DOHH2 (cell line): Measurements from ENCODE around the gene C2orf74.
"Not testable (repeated sequence)": the region's sequence is repeated elsewhere in the genome, so short reads cannot be mapped to it uniquely, and the experiment has no call there.

Experiments
- H3F3A ChIP-seq: fragments of 200-600 bp; sonication (generic), shearing (Covaris generic); 2 replicates; pipeline ENCODE4 v1.6.0; 2016; ENCODE audit warnings: antibody characterized with exemption, mild to moderate bottlenecking; ENCODE audit not compliant: control insufficient read depth, insufficient read depth
- H3K27ac ChIP-seq: fragments of 200-600 bp; sonication (generic); 2 replicates; pipeline ENCODE4 v1.5.1; 2014; ENCODE audit warnings: low read depth, mild to moderate bottlenecking, low read length, moderate library complexity
- H3K27me3 ChIP-seq: fragments of 200-600 bp; sonication (generic); 2 replicates; pipeline ENCODE4 v1.6.1; 2014; ENCODE audit warnings: mild to moderate bottlenecking, low read length, mixed read lengths; ENCODE audit not compliant: control insufficient read depth
- H3K36me3 ChIP-seq: fragments of 200-600 bp; sonication (generic); 2 replicates; pipeline ENCODE4 v1.6.1; 2014; ENCODE audit warnings: mild to moderate bottlenecking, low read length, moderate library complexity, mixed read lengths; ENCODE audit not compliant: control insufficient read depth
- H3K4me1 ChIP-seq: fragments of 200-600 bp; sonication (generic); 2 replicates; pipeline ENCODE4 v1.6.1; 2014; ENCODE audit warnings: mild to moderate bottlenecking, low read length, mixed read lengths; ENCODE audit not compliant: control insufficient read depth
- H3K4me2 ChIP-seq: fragments of 200-600 bp; sonication (generic); 2 replicates; pipeline ENCODE4 v1.6.0; 2014; ENCODE audit warnings: mild to moderate bottlenecking, low read length, moderate library complexity
- H3K4me3 ChIP-seq: fragments of 200-600 bp; sonication (generic); 2 replicates; pipeline ENCODE4 v1.5.1; 2014; ENCODE audit warnings: mild to moderate bottlenecking, low read length, mixed read lengths
- H3K79me2 ChIP-seq: fragments of 200-600 bp; sonication (generic); 2 replicates; pipeline ENCODE4 v1.6.1; 2014; ENCODE audit warnings: mild to moderate bottlenecking, low read length, mixed read lengths; ENCODE audit not compliant: control insufficient read depth
- H3K9me2 ChIP-seq: fragments of 200-600 bp; sonication (generic); replicated peaks from 2 replicates; pipeline ENCODE4 v1.6.1; 2014; ENCODE audit warnings: mild to moderate bottlenecking, low read length, mixed read lengths; ENCODE audit not compliant: control insufficient read depth
- H3K9me3 ChIP-seq: fragments of 200-600 bp; sonication (generic); 2 replicates; pipeline ENCODE4 v1.6.1; 2014; ENCODE audit warnings: antibody characterized with exemption, low read length, mixed read lengths; ENCODE audit not compliant: control insufficient read depth, insufficient read depth
- H4K20me1 ChIP-seq: fragments of 200-600 bp; sonication (generic); 2 replicates; pipeline ENCODE4 v1.6.0; 2014; ENCODE audit warnings: low read depth, mild to moderate bottlenecking, antibody characterized with exemption, low read length, moderate library complexity; ENCODE audit not compliant: control insufficient read depth, insufficient read depth
- EZH2phosphoT487 ChIP-seq: fragments of 200-600 bp; sonication (generic); IDR thresholded peaks from 2 replicates; pipeline ENCODE4 v1.6.1; 2017; ENCODE audit warnings: borderline replicate concordance, mild to moderate bottlenecking, antibody characterized with exemption, low read length, moderate library complexity, mixed read lengths
- TF ChIP-seq, protein P1 (sequence below): fragments of 200-600 bp; sonication (generic); IDR thresholded peaks from one replicate; pipeline ENCODE4 v1.5.1; 2014; ENCODE audit warnings: antibody characterized with exemption, mild to moderate bottlenecking, low read depth, low read length; ENCODE audit not compliant: poor library complexity, severe bottlenecking

The C2orf74 gene

GRCh38 chr2:61185231-61185728 is 23.3 kb downstream of the C2orf74 start:
- Histone ChIP-seq H4K20me1 (no peaks in the 10 kb centered on the region), H3K4me3 (no peak overlapping the region), H3K36me3 (peaks cover 98% of the 10 kb centered on the region), H3F3A (peaks cover 17% of the 10 kb centered on the region; the same call in 1 of the 2 replicates), H3K79me2 (peaks cover 26% of the 10 kb centered on the region), H3K4me1 (peaks cover 15% of the 10 kb centered on the region), H3K27ac (no peak overlapping the region), H3K9me3 (no peaks in the 10 kb centered on the region), H3K9me2 (no peaks in the 10 kb centered on the region), H3K27me3 (no peaks in the 10 kb centered on the region), H3K4me2 (no peak overlapping the region)
- TF ChIP-seq EZH2phosphoT487, result no peak
- TF ChIP-seq, protein P1, sequence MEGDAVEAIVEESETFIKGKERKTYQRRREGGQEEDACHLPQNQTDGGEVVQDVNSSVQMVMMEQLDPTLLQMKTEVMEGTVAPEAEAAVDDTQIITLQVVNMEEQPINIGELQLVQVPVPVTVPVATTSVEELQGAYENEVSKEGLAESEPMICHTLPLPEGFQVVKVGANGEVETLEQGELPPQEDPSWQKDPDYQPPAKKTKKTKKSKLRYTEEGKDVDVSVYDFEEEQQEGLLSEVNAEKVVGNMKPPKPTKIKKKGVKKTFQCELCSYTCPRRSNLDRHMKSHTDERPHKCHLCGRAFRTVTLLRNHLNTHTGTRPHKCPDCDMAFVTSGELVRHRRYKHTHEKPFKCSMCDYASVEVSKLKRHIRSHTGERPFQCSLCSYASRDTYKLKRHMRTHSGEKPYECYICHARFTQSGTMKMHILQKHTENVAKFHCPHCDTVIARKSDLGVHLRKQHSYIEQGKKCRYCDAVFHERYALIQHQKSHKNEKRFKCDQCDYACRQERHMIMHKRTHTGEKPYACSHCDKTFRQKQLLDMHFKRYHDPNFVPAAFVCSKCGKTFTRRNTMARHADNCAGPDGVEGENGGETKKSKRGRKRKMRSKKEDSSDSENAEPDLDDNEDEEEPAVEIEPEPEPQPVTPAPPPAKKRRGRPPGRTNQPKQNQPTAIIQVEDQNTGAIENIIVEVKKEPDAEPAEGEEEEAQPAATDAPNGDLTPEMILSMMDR, result no peak

GRCh38 chr2:61187085-61187484 is 25.1 kb downstream of the C2orf74 start:
- Histone ChIP-seq H3K27ac (no peak overlapping the region), H3K27me3 (no peaks in the 10 kb centered on the region), H3K4me3 (no peak overlapping the region), H3K4me2 (no peak overlapping the region), H3F3A (peaks cover 24% of the 10 kb centered on the region), H4K20me1 (no peaks in the 10 kb centered on the region), H3K4me1 (no peaks in the 10 kb centered on the region), H3K9me2 (no peaks in the 10 kb centered on the region), H3K36me3 (peaks cover 95% of the 10 kb centered on the region), H3K79me2 (peaks cover 8% of the 10 kb centered on the region), H3K9me3 (no peaks in the 10 kb centered on the region)
- TF ChIP-seq EZH2phosphoT487, result no peak
- TF ChIP-seq, protein P1, result no peak

DNA sequence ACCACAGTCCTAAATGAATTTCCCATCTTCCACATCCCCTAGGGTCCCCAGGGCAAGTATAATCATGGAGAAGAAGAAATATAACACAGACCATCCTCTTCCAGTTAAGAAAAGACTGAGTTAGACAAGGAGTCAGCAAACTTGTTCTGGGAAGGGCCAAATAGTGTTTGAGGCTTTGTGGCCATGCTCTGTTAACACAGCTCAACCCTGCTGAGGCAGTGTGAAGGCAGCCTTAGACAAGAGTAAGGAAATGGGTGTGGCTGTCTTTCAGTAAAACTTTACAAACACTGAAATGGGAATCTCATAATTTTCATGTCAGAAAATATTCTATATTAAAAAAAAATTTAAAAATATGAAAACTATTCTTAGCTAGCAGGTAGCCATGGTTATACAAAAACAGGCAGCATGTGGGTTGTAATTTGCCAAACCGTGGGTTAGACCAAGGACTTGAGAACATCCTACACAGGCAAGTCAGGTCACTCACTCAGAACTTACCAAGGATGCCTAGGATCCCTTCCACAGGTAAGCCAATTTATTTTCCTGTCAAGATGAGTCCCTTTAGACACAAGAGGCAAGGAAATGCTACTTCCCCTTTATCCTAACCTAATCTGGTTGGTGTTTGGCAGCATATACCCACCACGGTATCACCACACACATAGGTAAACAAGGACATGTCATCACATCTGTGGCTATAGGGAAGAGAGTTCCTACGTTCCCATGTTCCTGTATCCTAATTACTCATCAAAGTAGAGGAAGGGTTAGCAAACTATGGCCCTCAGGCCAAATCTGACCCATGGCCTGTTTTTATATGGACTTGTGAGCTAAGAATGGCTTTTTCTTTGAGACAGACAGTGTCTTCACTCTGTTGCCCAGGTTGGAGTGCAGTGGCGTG is 31.9 kb downstream of the C2orf74 start:
- Histone ChIP-seq H3K9me2 (no peaks in the 10 kb centered on the region), H3K4me1 (no peaks in the 10 kb centered on the region), H4K20me1 (no peaks in the 10 kb centered on the region), H3K4me3 (no peak overlapping the region), H3K27ac (no peak overlapping the region), H3K27me3 (no peaks in the 10 kb centered on the region), H3K9me3 (no peaks in the 10 kb centered on the region), H3K36me3 (peaks cover 44% of the 10 kb centered on the region), H3K79me2 (no peaks in the 10 kb centered on the region), H3F3A (peaks cover 17% of the 10 kb centered on the region), H3K4me2 (no peak overlapping the region)
- TF ChIP-seq, protein P1, result no peak
- TF ChIP-seq EZH2phosphoT487, result no peak

GRCh38 chr2:61194646-61195045 is 32.7 kb downstream of the C2orf74 start:
- not testable (repeated sequence) for H3K79me2 ChIP-seq, H3K27ac ChIP-seq, H3K4me1 ChIP-seq

More at GRCh38 chr2:61194646-61195045, 32.7 kb downstream of the C2orf74 start:
- Histone ChIP-seq H3K36me3 (peaks cover 43% of the 10 kb centered on the region), H3F3A (peaks cover 17% of the 10 kb centered on the region)
- not testable (repeated sequence) for H3K27me3 ChIP-seq, H3K9me2 ChIP-seq, H3K9me3 ChIP-seq, H3K4me3 ChIP-seq, H4K20me1 ChIP-seq, H3K4me2 ChIP-seq
